ENCODE measurements around the gene FRRS1L.

Gene FRRS1L

GRCh38 chr9:109092587-109092986 is 74.5 kb downstream of the FRRS1L start:
- Histone ChIP-seq H2AFZ (ENCODE audit: low read length) (no peak overlapping the region), H4K20me1 (ENCODE audit: insufficient read depth, low read length) (no peaks in the 10 kb centered on the region), H3K9me2 (replicated peaks; ENCODE audit: insufficient read depth, low read length) (no peaks in the 10 kb centered on the region), H3K27me3 (replicated peaks; ENCODE audit: insufficient read depth, low read length) (no peaks in the 10 kb centered on the region), H3K4me3 (ENCODE audit: low read length) (no peak overlapping the region), H3K4me2 (ENCODE audit: low read depth, low read length) (no peak overlapping the region), H3F3A (ENCODE audit: insufficient read depth, low read length) (no peaks in the 10 kb centered on the region), H3K36me3 (replicated peaks; ENCODE audit: insufficient read depth, low read length) (no peaks in the 10 kb centered on the region), H3K79me2 (ENCODE audit: low read length) (peaks cover 17% of the 10 kb centered on the region), H3K9ac (ENCODE audit: low read length) (no peak overlapping the region), H3K27ac (ENCODE audit: low read length) (no peak overlapping the region), H3K4me1 (ENCODE audit: low read length) (no peaks in the 10 kb centered on the region), H3K9me3 (replicated peaks; ENCODE audit: insufficient read depth, low read length) (no peaks in the 10 kb centered on the region)
- DNase-seq, result no peak
- TF ChIP-seq EZH2 (optimal IDR thresholded peaks at IDR 0.05; ENCODE audit: low read depth, low read length), result no peak
- TF ChIP-seq EZH2phosphoT487 (IDR thresholded peaks at IDR 0.05; ENCODE audit: low read length), result no peak
- no peak for TF ChIP-seq CTCF (IDR thresholded peaks at IDR 0.05; ENCODE audit: low read length)

GRCh38 chr9:109092051-109092580 is 74.9 kb downstream of the FRRS1L start:
- H3K4me2 ChIP-seq (ENCODE audit: low read depth, low read length), result no peak overlapping the region
- H3F3A ChIP-seq (ENCODE audit: insufficient read depth, low read length), result no peaks in the 10 kb centered on the region
- TF ChIP-seq EZH2phosphoT487 (IDR thresholded peaks at IDR 0.05; ENCODE audit: low read length) (no peak), CTCF (IDR thresholded peaks at IDR 0.05; ENCODE audit: low read length) (no peak), EZH2 (optimal IDR thresholded peaks at IDR 0.05; ENCODE audit: low read depth, low read length) (no peak)
- no peak for DNase-seq
- H3K4me3 ChIP-seq (ENCODE audit: low read length), result no peak overlapping the region
- no peak overlapping the region for H3K27ac ChIP-seq (ENCODE audit: low read length)
- H3K4me1 ChIP-seq (ENCODE audit: low read length), result no peaks in the 10 kb centered on the region
- no peaks in the 10 kb centered on the region for H3K36me3 ChIP-seq (replicated peaks; ENCODE audit: insufficient read depth, low read length)
- H3K27me3 ChIP-seq (replicated peaks; ENCODE audit: insufficient read depth, low read length), result no peaks in the 10 kb centered on the region
- no peaks in the 10 kb centered on the region for H3K9me2 ChIP-seq (replicated peaks; ENCODE audit: insufficient read depth, low read length)
- no peaks in the 10 kb centered on the region for H4K20me1 ChIP-seq (ENCODE audit: insufficient read depth, low read length)
- H2AFZ ChIP-seq (ENCODE audit: low read length), result no peak overlapping the region
- H3K9ac ChIP-seq (ENCODE audit: low read length), result no peak overlapping the region
- H3K79me2 ChIP-seq (ENCODE audit: low read length), result peaks cover 13% of the 10 kb centered on the region
- no peaks in the 10 kb centered on the region for H3K9me3 ChIP-seq (replicated peaks; ENCODE audit: insufficient read depth, low read length)

GRCh38 chr9:109088221-109088620 is 78.8 kb downstream of the FRRS1L start:
- TF ChIP-seq EZH2phosphoT487 (IDR thresholded peaks at IDR 0.05; ENCODE audit: low read length) (no peak), EZH2 (optimal IDR thresholded peaks at IDR 0.05; ENCODE audit: low read depth, low read length) (no peak)
- Histone ChIP-seq H3K27me3 (replicated peaks; ENCODE audit: insufficient read depth, low read length) (no peaks in the 10 kb centered on the region), H3K9me3 (replicated peaks; ENCODE audit: insufficient read depth, low read length) (no peaks in the 10 kb centered on the region), H3K27ac (ENCODE audit: low read length) (no peak overlapping the region), H3F3A (ENCODE audit: insufficient read depth, low read length) (no peaks in the 10 kb centered on the region), H3K9me2 (replicated peaks; ENCODE audit: insufficient read depth, low read length) (no peaks in the 10 kb centered on the region), H3K9ac (ENCODE audit: low read length) (no peak overlapping the region), H3K4me3 (ENCODE audit: low read length) (no peak overlapping the region), H3K4me1 (ENCODE audit: low read length) (no peaks in the 10 kb centered on the region), H4K20me1 (ENCODE audit: insufficient read depth, low read length) (no peaks in the 10 kb centered on the region), H3K4me2 (ENCODE audit: low read depth, low read length) (no peak overlapping the region), H2AFZ (ENCODE audit: low read length) (no peak overlapping the region), H3K79me2 (ENCODE audit: low read length) (0 out of 2 replicates have a peak, but pooled peaks cover 4% of the 10 kb centered on the region), H3K36me3 (replicated peaks; ENCODE audit: insufficient read depth, low read length) (no peaks in the 10 kb centered on the region)
- DNase-seq, result no peak

- Histone ChIP-seq H3F3A (ENCODE audit: insufficient read depth, low read length) (no peaks in the 10 kb centered on the region), H3K9ac (ENCODE audit: low read length) (no peak overlapping the region), H3K4me3 (ENCODE audit: low read length) (no peak overlapping the region), H3K27ac (ENCODE audit: low read length) (no peak overlapping the region), H3K4me1 (ENCODE audit: low read length) (no peaks in the 10 kb centered on the region), H2AFZ (ENCODE audit: low read length) (no peak overlapping the region), H4K20me1 (ENCODE audit: insufficient read depth, low read length) (no peaks in the 10 kb centered on the region), H3K79me2 (ENCODE audit: low read length) (0 out of 2 replicates have a peak, but pooled peaks cover 2% of the 10 kb centered on the region), H3K27me3 (replicated peaks; ENCODE audit: insufficient read depth, low read length) (no peaks in the 10 kb centered on the region), H3K36me3 (replicated peaks; ENCODE audit: insufficient read depth, low read length) (no peaks in the 10 kb centered on the region), H3K9me2 (replicated peaks; ENCODE audit: insufficient read depth, low read length) (no peaks in the 10 kb centered on the region), H3K4me2 (ENCODE audit: low read depth, low read length) (no peak overlapping the region), H3K9me3 (replicated peaks; ENCODE audit: insufficient read depth, low read length) (no peaks in the 10 kb centered on the region)
- DNase-seq, result no peak
- no peak for TF ChIP-seq EZH2 (optimal IDR thresholded peaks at IDR 0.05; ENCODE audit: low read depth, low read length)
- TF ChIP-seq EZH2phosphoT487 (IDR thresholded peaks at IDR 0.05; ENCODE audit: low read length), result no peak
- no peak for TF ChIP-seq CTCF (IDR thresholded peaks at IDR 0.05; ENCODE audit: low read length)
These were observed 79.3 kb downstream of the FRRS1L start for GRCh38 chr9:109087795-109088194.

Data from MM.1S (cell line).